ENCODE results near the gene SRSF4. TPM values are rescaled to one million over a fixed set of nuclear protein-coding genes. Genes with fewer than 3 reads are reported as not detected.
"Not testable (repeated sequence)": the region's sequence is repeated elsewhere in the genome, so short reads cannot be mapped to it uniquely, and the experiment has no call there.

SRSF4 gene
- total RNA-seq, 1 experiment from 2014 or later, result 62.0 TPM

DNA sequence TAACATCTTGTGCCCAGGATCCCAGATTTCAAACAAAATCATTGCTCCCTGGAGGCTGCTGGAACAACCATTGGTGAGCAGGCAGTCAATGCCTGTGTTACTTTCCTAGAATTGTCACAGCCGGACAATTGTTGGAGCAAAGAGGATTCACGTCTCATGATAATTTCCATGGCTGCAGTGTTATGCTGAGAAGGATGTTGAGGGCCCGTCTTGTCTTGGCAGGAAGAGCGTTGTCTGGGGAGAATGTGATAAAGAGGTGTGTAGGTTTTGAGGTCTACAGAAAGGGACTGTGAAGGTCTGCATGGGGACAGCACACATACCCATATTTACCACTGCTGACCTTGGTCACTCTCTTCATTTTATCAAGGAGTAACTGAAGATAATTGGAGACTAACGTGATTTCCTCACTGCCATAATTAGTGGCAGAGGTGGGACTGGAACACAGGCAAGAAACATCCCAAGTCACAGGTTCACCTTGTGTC lies 42.7 kb upstream of the SRSF4 start:
- Histone ChIP-seq H3K9me3 (ENCODE audit: low read length) (no peaks in the 10 kb centered on the region), H3K27me3 (ENCODE audit: low read length) (no peaks in the 10 kb centered on the region), H3F3A (ENCODE audit: low read length, unreplicated experiment) (no peaks in the 10 kb centered on the region), H4K20me1 (ENCODE audit: low read length) (no peaks in the 10 kb centered on the region), H3K9me2 (replicated peaks; ENCODE audit: low read length) (no peaks in the 10 kb centered on the region), H3K36me3 (ENCODE audit: low read depth, low read length) (peaks cover 14% of the 10 kb centered on the region), H3K4me3 (ENCODE audit: low read length) (no peak overlapping the region), H3K27ac (ENCODE audit: low read length) (no peak overlapping the region), H3K4me1 (ENCODE audit: insufficient read depth, low read length) (peaks cover 5% of the 10 kb centered on the region; the same call in 1 of the 2 replicates), H3K4me2 (ENCODE audit: low read length) (no peak overlapping the region), H2AFZ (ENCODE audit: low read length) (no peak overlapping the region), H3K79me2 (ENCODE audit: low read length) (peaks cover 23% of the 10 kb centered on the region), H3K9ac (ENCODE audit: low read length) (no peak overlapping the region)
- ATAC-seq, result no peak
- no peak for DNase-seq
- intact Hi-C loops (cut with micrococcal nuclease), result no loop called here
- BruUV-seq (replicated peaks), result no TSS peak
- ChIA-PET POLR2A (ENCODE audit: unreplicated experiment) (no interaction called here), CTCF (no interaction called here)
- TF ChIP-seq, protein P1, sequence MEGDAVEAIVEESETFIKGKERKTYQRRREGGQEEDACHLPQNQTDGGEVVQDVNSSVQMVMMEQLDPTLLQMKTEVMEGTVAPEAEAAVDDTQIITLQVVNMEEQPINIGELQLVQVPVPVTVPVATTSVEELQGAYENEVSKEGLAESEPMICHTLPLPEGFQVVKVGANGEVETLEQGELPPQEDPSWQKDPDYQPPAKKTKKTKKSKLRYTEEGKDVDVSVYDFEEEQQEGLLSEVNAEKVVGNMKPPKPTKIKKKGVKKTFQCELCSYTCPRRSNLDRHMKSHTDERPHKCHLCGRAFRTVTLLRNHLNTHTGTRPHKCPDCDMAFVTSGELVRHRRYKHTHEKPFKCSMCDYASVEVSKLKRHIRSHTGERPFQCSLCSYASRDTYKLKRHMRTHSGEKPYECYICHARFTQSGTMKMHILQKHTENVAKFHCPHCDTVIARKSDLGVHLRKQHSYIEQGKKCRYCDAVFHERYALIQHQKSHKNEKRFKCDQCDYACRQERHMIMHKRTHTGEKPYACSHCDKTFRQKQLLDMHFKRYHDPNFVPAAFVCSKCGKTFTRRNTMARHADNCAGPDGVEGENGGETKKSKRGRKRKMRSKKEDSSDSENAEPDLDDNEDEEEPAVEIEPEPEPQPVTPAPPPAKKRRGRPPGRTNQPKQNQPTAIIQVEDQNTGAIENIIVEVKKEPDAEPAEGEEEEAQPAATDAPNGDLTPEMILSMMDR (conservative IDR thresholded peaks at IDR 0.05; ENCODE audit: low read depth, low read length), result no peak
- TF ChIP-seq EZH2 (IDR thresholded peaks at IDR 0.05; ENCODE audit: low read length, unreplicated experiment), result no peak

DNA sequence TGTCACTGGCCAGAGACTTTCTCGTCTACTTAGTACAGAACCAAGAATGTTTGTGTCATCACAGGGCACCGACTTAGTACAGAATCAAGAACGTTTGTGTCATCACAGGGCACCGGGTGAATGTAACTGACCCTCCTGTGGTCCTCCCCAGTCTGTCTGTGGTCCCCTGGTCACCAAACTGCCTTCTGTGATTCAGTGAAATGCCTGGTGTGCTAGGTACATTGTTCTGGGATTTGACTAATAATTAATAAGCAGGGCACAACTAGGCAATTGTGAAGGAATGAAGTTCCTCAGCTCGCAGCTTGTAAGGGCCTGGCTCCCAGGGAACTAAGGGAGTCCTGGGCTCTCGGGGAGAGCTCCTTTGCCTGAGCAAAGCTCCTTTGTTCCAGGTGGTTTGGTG lies 41.8 kb upstream of the SRSF4 start:
- Histone ChIP-seq H3K36me3 (ENCODE audit: low read depth, low read length) (peaks cover 14% of the 10 kb centered on the region), H3K9me3 (ENCODE audit: low read length) (no peaks in the 10 kb centered on the region), H3K4me3 (ENCODE audit: low read length) (no peak overlapping the region), H3F3A (ENCODE audit: low read length, unreplicated experiment) (no peaks in the 10 kb centered on the region), H3K4me2 (ENCODE audit: low read length) (no peak overlapping the region), H3K27me3 (ENCODE audit: low read length) (no peaks in the 10 kb centered on the region), H3K4me1 (ENCODE audit: insufficient read depth, low read length) (0 out of 2 replicates have a peak, but pooled peaks cover 4% of the 10 kb centered on the region), H3K9me2 (replicated peaks; ENCODE audit: low read length) (no peaks in the 10 kb centered on the region), H3K9ac (ENCODE audit: low read length) (no peak overlapping the region), H4K20me1 (ENCODE audit: low read length) (no peaks in the 10 kb centered on the region), H3K79me2 (ENCODE audit: low read length) (peaks cover 16% of the 10 kb centered on the region), H3K27ac (ENCODE audit: low read length) (no peak overlapping the region), H2AFZ (ENCODE audit: low read length) (no peak overlapping the region)
- DNase-seq, result no peak
- CTCF ChIA-PET, result no interaction called here
- no TSS peak for BruUV-seq (replicated peaks)
- TF ChIP-seq, protein P1 (conservative IDR thresholded peaks at IDR 0.05; ENCODE audit: low read depth, low read length), result no peak
- TF ChIP-seq EZH2phosphoT487 (IDR thresholded peaks at IDR 0.05; ENCODE audit: borderline replicate concordance, low read length), result no peak
- ATAC-seq, result no peak
- POLR2A ChIA-PET (ENCODE audit: unreplicated experiment), result no interaction called here
- intact Hi-C loops (cut with micrococcal nuclease), result no loop called here

DNA sequence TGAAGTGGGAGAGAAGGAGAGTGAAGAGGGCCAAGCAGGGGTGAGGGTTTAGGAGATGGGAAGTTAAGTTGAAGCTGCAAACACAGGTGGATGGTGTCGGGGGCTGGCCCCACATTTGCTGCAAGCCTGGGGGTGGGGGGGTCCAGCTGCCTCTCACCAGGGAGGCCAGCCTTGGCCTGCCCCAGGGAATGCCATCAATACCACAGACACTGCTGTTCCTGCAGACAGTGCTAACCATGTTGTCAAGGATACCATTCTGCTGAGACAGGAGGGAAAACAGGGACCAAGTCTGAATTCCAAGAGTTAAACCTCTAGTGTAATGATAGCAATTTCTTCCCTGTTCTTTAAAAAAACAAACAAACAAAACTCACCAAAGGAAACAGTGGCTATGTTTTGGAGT lies 41.0 kb upstream of the SRSF4 start:
- Histone ChIP-seq H2AFZ (ENCODE audit: low read length) (no peak overlapping the region), H3K4me2 (ENCODE audit: low read length) (no peak overlapping the region), H3K9me2 (replicated peaks; ENCODE audit: low read length) (no peaks in the 10 kb centered on the region), H3K4me1 (ENCODE audit: insufficient read depth, low read length) (0 out of 2 replicates have a peak, but pooled peaks cover 4% of the 10 kb centered on the region), H3K27ac (ENCODE audit: low read length) (no peak overlapping the region), H3K79me2 (ENCODE audit: low read length) (peaks cover 12% of the 10 kb centered on the region; the same call in 1 of the 2 replicates), H3K36me3 (ENCODE audit: low read depth, low read length) (peaks cover 14% of the 10 kb centered on the region), H4K20me1 (ENCODE audit: low read length) (no peaks in the 10 kb centered on the region), H3K4me3 (ENCODE audit: low read length) (no peak overlapping the region), H3K27me3 (ENCODE audit: low read length) (no peaks in the 10 kb centered on the region), H3K9ac (ENCODE audit: low read length) (no peak overlapping the region), H3F3A (ENCODE audit: low read length, unreplicated experiment) (no peaks in the 10 kb centered on the region), H3K9me3 (ENCODE audit: low read length) (no peaks in the 10 kb centered on the region)
- TF ChIP-seq, protein P1 (conservative IDR thresholded peaks at IDR 0.05; ENCODE audit: low read depth, low read length), result no peak
- TF ChIP-seq EZH2 (IDR thresholded peaks at IDR 0.05; ENCODE audit: low read length, unreplicated experiment) (no peak), EZH2phosphoT487 (IDR thresholded peaks at IDR 0.05; ENCODE audit: borderline replicate concordance, low read length) (no peak)
- ChIA-PET POLR2A (ENCODE audit: unreplicated experiment) (no interaction called here), CTCF (no interaction called here)
- intact Hi-C loops (cut with micrococcal nuclease), result no loop called here
- ATAC-seq (no peak), DNase-seq (no peak)
- no TSS peak for BruUV-seq (replicated peaks)

DNA sequence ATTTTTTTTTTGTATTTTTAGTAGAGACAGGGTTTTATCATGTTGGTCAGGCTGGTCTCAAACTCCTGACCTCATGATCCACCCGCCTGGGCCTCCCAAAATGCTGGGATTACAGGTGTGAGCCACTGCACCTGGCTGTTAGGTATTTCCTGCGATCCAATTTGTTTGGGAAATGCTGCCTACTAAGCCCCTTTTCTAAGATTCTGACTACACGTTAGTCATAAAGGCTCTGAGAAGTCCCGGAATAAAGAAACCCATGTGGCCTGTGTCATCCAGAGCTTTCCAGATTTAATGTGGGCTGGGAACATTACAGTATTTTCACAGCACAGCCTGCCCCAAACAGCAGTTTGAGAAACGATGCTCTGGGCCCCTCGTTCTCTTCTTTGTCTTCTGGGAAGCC lies 40.6 kb upstream of the SRSF4 start:
- H3K4me1 ChIP-seq (ENCODE audit: insufficient read depth, low read length); H3K27me3 ChIP-seq (ENCODE audit: low read length); DNase-seq; H3K9me3 ChIP-seq (ENCODE audit: low read length); CTCF ChIA-PET; ATAC-seq; H3F3A ChIP-seq (ENCODE audit: low read length, unreplicated experiment); H3K4me3 ChIP-seq (ENCODE audit: low read length); H2AFZ ChIP-seq (ENCODE audit: low read length); H3K9ac ChIP-seq (ENCODE audit: low read length); BruUV-seq (replicated peaks); intact Hi-C loops (cut with micrococcal nuclease); H3K4me2 ChIP-seq (ENCODE audit: low read length); H3K27ac ChIP-seq (ENCODE audit: low read length); H3K9me2 ChIP-seq (replicated peaks; ENCODE audit: low read length); POLR2A ChIA-PET (ENCODE audit: unreplicated experiment); H4K20me1 ChIP-seq (ENCODE audit: low read length): not testable (repeated sequence)
- Histone ChIP-seq H3K79me2 (ENCODE audit: low read length) (peaks cover 12% of the 10 kb centered on the region; the same call in 1 of the 2 replicates), H3K36me3 (ENCODE audit: low read depth, low read length) (peaks cover 14% of the 10 kb centered on the region)
